Raji (cell line): ENCODE results near the gene ZNF480.

ENCODE experiments used
- POLR2A ChIP-seq: IDR thresholded peaks from 2 replicates; pipeline ENCODE4 v1.6.1; 2011; ENCODE audit warnings: low read depth, low read length, control low read depth; ENCODE audit not compliant: insufficient read depth

Gene ZNF480

GRCh38 chr19:52296773-52297600 lies at the start of gene ZNF480:
ZNF480 (plus strand) TSS chr19:52297169; CDS start chr19:52300413, 3,244 bp downstream.
- peak; percentile 57 for TF ChIP-seq POLR2A

- TF ChIP-seq POLR2A: no peak
These were observed 48.7 kb upstream of the ZNF480 start for GRCh38 chr19:52248241-52248640.

GRCh38 chr19:52258426-52258825 lies 38.5 kb upstream of the ZNF480 start:
- TF ChIP-seq POLR2A: no peak

- peak; percentile 84 for TF ChIP-seq POLR2A
These were observed 27.4 kb upstream of the ZNF480 start, which contains the start of gene ZNF766 for GRCh38 chr19:52269338-52270261. ZNF766 (plus strand) TSS chr19:52269587; CDS start chr19:52269614, 27 bp downstream.

- no peak for TF ChIP-seq POLR2A
These were observed 26.6 kb upstream of the ZNF480 start for GRCh38 chr19:52270266-52270885.

- TF ChIP-seq POLR2A: no peak
These were observed 23.7 kb upstream of the ZNF480 start for GRCh38 chr19:52273301-52273700.

- no peak for TF ChIP-seq POLR2A
These were observed 22.8 kb upstream of the ZNF480 start for GRCh38 chr19:52274191-52274590.

GRCh38 chr19:52275988-52276387 lies 21.0 kb upstream of the ZNF480 start:
- no peak for TF ChIP-seq POLR2A

- TF ChIP-seq POLR2A: no peak
These were observed 19.5 kb upstream of the ZNF480 start for GRCh38 chr19:52277471-52277870.

GRCh38 chr19:52286256-52286655 lies 10.7 kb upstream of the ZNF480 start:
- no peak for TF ChIP-seq POLR2A

GRCh38 chr19:52291781-52292180 lies 5.2 kb upstream of the ZNF480 start:
- no peak for TF ChIP-seq POLR2A

GRCh38 chr19:52296400-52296772 lies 583 bp upstream of the ZNF480 start:
- no peak for TF ChIP-seq POLR2A

GRCh38 chr19:52297601-52298364 lies 814 bp downstream of the ZNF480 start:
- no peak for TF ChIP-seq POLR2A

- no peak for TF ChIP-seq POLR2A
These were observed 10.3 kb downstream of the ZNF480 start for GRCh38 chr19:52307275-52307674.
